Measurements from ENCODE around the gene GLB1L2. TPM values are rescaled to one million over a fixed set of nuclear protein-coding genes. Genes with fewer than 3 reads are reported as not detected.

Gene GLB1L2
- total RNA-seq, 1 experiment from 2014 or later, result 27.1 TPM

DNA sequence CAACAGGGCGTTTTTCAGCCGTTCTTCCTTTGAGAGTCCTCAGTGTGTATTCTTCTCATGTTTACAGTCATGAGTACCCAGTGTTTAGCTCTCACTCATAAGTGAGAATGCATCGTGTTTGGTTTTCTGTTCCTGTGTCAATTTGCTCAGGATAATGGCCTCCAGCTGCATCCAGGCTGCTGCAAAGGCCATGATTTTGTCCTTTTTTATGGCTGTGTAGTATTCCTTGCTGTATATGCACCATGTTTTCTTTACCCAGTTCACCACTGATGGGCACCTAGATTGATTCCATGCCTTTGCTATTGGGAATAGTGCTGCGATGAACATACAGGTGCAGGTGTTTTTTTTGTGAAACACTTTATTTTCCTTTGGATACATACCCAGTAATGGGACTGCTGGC, 56.8 kb downstream of the GLB1L2 start:
- ChIA-PET RAD21 (ENCODE audit: low non-redundant PET in 1 of 2, low total read pairs in 2 of 2, uncharacterized antibody in 2 of 2, unreplicated experiment in 2 of 2) (no interaction called here), CTCF (no interaction called here), POLR2A (no interaction called here)
- no peaks in the 10 kb centered on the region for H3K9me2 ChIP-seq (ENCODE audit: insufficient read depth)
- no peak overlapping the region for H3K9ac ChIP-seq (ENCODE audit: low read length)
- H3K36me3 ChIP-seq (ENCODE audit: control insufficient read depth in 1 of 2, insufficient read depth in 2 of 2, low read length in 2 of 2), result no peaks in the 10 kb centered on the region
- no peak overlapping the region for H3K4me2 ChIP-seq (ENCODE audit: low read length)
- no TSS peak for BruUV-seq (replicated peaks)
- ATAC-seq (no peak), DNase-seq (ENCODE audit: low read depth, low spot score) (no peak)
- H3K27ac ChIP-seq (ENCODE audit: low read depth, low read length), result no peak overlapping the region
- no peaks in the 10 kb centered on the region for H3K9me3 ChIP-seq (ENCODE audit: control insufficient read depth in 1 of 2, insufficient read depth in 1 of 2, low read depth in 1 of 2, low read length in 2 of 2)
- no peak for TF ChIP-seq FOSL1 (IDR thresholded peaks at IDR 0.05; ENCODE audit: low read depth)
- TF ChIP-seq RAD21 (IDR thresholded peaks at IDR 0.05; ENCODE audit: low read depth), result no peak
- TF ChIP-seq TCF7L2 (IDR thresholded peaks at IDR 0.05; ENCODE audit: borderline replicate concordance, extremely low read depth, insufficient read depth, insufficient read length), result no peak
- no peak for TF ChIP-seq ELF1 (IDR thresholded peaks at IDR 0.05; ENCODE audit: borderline replicate concordance, low read depth)
- TF ChIP-seq, protein P1, sequence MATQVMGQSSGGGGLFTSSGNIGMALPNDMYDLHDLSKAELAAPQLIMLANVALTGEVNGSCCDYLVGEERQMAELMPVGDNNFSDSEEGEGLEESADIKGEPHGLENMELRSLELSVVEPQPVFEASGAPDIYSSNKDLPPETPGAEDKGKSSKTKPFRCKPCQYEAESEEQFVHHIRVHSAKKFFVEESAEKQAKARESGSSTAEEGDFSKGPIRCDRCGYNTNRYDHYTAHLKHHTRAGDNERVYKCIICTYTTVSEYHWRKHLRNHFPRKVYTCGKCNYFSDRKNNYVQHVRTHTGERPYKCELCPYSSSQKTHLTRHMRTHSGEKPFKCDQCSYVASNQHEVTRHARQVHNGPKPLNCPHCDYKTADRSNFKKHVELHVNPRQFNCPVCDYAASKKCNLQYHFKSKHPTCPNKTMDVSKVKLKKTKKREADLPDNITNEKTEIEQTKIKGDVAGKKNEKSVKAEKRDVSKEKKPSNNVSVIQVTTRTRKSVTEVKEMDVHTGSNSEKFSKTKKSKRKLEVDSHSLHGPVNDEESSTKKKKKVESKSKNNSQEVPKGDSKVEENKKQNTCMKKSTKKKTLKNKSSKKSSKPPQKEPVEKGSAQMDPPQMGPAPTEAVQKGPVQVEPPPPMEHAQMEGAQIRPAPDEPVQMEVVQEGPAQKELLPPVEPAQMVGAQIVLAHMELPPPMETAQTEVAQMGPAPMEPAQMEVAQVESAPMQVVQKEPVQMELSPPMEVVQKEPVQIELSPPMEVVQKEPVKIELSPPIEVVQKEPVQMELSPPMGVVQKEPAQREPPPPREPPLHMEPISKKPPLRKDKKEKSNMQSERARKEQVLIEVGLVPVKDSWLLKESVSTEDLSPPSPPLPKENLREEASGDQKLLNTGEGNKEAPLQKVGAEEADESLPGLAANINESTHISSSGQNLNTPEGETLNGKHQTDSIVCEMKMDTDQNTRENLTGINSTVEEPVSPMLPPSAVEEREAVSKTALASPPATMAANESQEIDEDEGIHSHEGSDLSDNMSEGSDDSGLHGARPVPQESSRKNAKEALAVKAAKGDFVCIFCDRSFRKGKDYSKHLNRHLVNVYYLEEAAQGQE (IDR thresholded peaks at IDR 0.05; ENCODE audit: low read depth), result no peak
- no peak for TF ChIP-seq EZH2phosphoT487 (IDR thresholded peaks at IDR 0.05; ENCODE audit: borderline replicate concordance)
- TF ChIP-seq SP1 (IDR thresholded peaks at IDR 0.05; ENCODE audit: low read depth), result no peak
- TF ChIP-seq JUND (IDR thresholded peaks at IDR 0.05), result no peak
- TF ChIP-seq CEBPB (IDR thresholded peaks at IDR 0.05; ENCODE audit: low read depth), result no peak
- no peaks in the 10 kb centered on the region for H4K20me1 ChIP-seq (ENCODE audit: insufficient read depth)
- no peaks in the 10 kb centered on the region for H3K27me3 ChIP-seq (ENCODE audit: insufficient read depth, low read length)
- H3K79me2 ChIP-seq (ENCODE audit: insufficient read depth, low read length), result no peaks in the 10 kb centered on the region
- no peak overlapping the region for H2AFZ ChIP-seq (ENCODE audit: low read depth, low read length, poor library complexity, severe bottlenecking)
- H3K4me3 ChIP-seq (replicated peaks in 1 of 2; ENCODE audit: low read depth in 1 of 2, low read length in 2 of 2), result no peak overlapping the region
- H3K4me1 ChIP-seq (ENCODE audit: control insufficient read depth in 1 of 2, insufficient read depth in 2 of 2, low read length in 2 of 2), result no peaks in the 10 kb centered on the region
- intact Hi-C loops (cut with micrococcal nuclease), result no loop called here

Measured in HCT116 (cell line).